ENCODE measurements around the gene NDUFV1.

The NDUFV1 gene

DNA sequence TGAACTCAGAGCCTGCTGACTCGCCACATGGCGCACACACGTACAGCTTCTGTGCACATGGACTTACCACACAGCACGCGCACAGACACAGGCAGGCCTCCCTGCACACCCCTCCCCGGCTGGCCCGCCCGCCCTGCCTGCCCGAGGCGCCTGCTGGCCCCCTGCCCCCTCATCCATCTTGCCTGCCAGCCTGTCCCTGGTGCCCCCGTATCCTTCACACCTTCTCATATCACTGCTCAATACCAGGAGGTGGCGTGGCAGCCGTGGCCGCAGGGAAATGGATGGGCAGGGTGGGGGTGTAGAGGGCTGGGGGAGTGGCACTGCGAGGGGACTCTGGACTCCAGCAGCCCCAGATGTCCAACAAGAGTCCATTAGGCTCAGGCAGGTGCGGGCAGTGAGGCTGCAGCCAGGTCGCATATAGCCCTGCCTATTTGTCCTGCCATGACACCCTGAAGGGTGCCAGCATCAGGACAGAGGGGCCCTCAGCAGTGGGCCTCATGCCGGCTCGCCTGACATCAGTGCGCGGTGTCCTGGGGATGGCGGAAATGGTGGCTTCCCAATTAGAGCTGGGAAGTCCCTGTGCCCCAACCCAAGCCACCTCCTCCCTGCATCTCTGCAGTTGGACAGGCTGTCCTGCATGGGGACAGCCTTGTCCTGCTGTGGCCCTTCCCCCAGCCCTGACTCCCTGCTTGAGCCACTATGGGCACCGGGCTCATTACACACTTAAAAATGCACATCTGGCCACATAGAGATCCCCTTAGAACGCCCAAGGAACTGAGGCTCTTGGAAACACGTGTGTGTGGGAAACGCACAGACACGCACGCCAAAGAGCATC lies 34.8 kb downstream of the NDUFV1 start:
- no peak overlapping the region for H3K4me3 ChIP-seq (ENCODE audit: low read length)
- DNase-seq (ENCODE audit: low read depth) = no peak
- TF ChIP-seq, protein P1, sequence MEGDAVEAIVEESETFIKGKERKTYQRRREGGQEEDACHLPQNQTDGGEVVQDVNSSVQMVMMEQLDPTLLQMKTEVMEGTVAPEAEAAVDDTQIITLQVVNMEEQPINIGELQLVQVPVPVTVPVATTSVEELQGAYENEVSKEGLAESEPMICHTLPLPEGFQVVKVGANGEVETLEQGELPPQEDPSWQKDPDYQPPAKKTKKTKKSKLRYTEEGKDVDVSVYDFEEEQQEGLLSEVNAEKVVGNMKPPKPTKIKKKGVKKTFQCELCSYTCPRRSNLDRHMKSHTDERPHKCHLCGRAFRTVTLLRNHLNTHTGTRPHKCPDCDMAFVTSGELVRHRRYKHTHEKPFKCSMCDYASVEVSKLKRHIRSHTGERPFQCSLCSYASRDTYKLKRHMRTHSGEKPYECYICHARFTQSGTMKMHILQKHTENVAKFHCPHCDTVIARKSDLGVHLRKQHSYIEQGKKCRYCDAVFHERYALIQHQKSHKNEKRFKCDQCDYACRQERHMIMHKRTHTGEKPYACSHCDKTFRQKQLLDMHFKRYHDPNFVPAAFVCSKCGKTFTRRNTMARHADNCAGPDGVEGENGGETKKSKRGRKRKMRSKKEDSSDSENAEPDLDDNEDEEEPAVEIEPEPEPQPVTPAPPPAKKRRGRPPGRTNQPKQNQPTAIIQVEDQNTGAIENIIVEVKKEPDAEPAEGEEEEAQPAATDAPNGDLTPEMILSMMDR (IDR thresholded peaks at IDR 0.05; ENCODE audit: insufficient read depth, low read depth, low read length, missing control alignments) = no peak

DNA sequence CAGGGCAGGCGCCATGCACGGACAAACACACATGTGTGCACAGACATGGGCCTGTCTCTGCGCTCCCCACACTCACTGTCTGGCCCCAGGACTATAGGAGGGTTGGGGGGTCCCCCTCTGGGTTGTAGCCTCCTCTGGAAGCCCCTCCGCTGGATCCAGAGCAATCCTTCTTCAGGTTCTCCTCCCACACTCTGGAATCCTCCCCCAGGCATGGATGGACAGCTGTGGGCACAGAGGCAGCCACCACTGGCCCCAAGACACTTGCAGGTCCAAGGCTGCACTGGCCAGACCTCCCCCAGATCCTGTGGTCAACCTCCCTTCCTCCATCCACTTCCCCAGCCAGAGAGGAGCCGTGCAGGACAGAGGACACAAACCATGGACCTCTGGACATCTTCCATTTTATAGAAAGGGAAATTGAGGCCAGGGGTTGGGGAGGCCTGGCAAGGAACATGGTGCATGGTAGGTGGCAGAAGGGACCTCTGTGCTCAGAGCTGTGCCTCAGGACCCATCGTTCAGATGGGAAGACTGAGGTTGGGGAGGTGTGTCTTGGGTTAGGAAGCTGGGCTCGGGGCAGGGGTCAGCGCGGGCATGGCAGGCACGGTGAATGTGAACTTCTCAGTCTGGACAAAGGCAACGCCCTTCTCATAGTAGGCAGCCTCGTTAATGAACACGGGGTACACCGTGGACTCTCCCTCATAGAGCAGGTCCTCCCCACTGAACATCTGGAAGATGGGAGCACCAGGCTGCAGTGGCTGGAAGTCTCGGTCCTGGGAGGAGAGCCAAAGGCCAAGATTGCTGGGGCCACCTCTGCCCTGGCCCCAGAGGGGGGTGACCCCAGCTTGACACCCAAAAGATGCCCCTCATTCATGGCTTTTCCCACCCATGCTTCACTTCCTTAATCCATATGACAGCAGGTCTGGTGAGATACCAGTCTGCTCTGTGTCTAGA lies 35.7 kb downstream of the NDUFV1 start:
- TF ChIP-seq, protein P1 (IDR thresholded peaks at IDR 0.05; ENCODE audit: insufficient read depth, low read depth, low read length, missing control alignments) = no peak
- no peak for DNase-seq (ENCODE audit: low read depth)
- H3K4me3 ChIP-seq (ENCODE audit: low read length) = no peak overlapping the region

DNA sequence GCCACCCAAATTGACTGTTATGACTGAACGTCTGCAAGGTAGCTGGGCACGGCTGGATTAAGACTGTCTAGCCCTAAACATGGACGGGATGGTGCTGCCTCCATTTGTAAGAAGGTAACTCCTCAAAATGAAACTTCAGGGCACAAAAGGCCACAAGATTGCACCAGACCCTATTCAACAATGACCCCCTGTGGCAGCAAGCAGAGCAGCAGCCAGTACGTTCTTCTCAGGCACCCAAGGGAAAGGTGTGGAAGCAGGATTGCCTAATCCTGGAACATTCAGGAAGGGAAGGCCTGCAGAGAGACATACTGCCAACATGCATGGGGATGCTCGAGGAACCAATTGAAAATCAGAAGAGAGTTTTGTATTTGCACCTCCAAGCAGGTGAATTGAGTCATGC lies 37.3 kb downstream of the NDUFV1 start:
- H3K4me3 ChIP-seq (ENCODE audit: low read length) = no peak overlapping the region
- TF ChIP-seq, protein P1 (IDR thresholded peaks at IDR 0.05; ENCODE audit: insufficient read depth, low read depth, low read length, missing control alignments) = peak; percentile 55
- DNase-seq (ENCODE audit: low read depth) = peak; percentile 54

DNA sequence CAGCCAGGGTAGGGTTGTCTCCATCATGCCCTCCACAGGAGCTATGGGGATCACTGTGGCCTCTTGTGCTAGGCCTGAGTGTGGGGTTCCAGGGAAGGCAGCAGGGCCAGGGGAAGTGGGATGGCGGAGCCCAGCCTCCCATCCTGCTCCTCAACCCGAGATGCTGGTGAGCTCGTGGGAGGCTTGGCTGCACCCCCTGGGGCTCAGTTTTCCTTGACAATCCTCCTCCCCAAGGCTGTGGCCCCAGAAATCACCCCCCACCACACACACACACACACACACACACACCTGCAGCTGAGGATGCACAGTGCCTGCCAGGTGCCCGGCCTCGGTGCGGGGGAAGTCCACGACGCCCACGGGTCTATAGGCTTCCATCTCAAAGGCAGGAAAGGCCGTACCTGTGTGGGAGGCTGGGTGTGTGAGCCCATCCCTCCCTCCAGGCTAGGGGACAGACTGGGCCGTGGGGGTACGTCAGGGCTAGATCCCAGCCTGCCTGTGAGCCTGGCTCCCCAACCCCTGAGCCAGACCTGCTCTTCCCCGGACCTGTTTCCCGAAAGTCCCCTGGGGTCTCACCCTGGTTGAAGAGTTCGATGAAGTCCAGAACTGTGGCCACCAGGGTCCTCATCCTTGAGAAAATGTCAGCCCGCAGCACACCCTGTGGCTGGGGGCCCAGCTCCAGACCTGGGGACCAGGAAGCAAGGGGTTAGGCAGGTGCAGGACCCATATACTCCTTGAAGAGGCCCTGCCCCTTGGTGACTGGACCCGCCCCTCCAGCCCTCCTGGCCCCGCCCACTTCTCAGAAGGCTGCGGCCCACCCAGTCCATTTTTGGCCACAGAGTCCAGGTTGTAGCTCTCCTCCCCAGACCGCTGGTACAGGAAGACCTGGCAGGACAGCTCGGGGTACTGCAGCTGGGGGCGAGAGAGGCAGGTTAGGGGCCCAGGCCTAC lies 38.0 kb downstream of the NDUFV1 start:
- no peak overlapping the region for H3K4me3 ChIP-seq (ENCODE audit: low read length)
- DNase-seq (ENCODE audit: low read depth) = no peak
- TF ChIP-seq, protein P1 (IDR thresholded peaks at IDR 0.05; ENCODE audit: insufficient read depth, low read depth, low read length, missing control alignments) = no peak

DNA sequence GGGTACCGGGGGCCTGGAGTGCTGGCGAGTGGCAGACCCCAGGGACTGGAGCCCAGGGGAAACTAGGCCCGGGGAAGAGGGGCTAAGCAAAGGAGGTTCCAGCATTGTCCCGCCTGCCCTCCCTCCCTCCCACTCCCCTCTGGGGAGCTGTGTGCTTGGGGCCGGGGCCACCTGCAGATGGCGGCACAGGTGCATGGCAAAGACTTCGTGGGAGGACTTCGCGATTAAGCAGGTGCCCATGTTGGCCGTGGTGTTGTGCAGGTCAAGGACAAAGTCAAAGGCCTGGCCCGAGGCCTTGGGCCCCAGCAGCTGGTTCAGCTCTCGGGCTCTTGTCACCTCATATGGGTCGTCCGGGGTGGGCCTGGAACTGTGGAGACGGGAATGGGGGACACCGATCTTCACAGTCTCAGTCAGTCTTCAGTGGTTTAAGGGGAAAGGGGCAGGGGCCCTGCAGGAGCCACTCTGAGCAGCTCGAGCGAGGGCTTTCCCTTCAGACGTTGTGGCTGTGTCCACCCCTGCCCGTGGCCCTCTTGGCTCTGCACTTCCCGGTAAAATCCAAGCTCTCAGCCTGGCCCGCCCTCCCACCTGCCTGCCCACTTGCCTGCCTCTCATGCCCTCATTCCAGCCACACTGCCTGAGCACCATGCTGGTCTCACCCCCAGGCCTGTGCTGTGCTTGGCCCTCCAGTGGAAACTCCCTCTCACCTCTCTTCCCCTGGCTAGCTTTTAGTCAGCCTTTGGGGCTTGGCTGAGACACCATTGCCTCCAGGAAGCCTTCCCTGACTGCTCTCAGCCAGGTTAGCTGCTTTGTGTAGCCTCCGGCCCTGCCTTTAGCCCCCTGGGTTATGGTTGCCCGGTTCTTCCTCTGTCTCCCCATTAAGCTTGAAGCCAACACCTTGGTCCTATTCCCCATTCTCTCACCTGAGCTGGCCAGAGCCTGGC lies 39.1 kb downstream of the NDUFV1 start:
- TF ChIP-seq, protein P1 (IDR thresholded peaks at IDR 0.05; ENCODE audit: insufficient read depth, low read depth, low read length, missing control alignments) = no peak
- H3K4me3 ChIP-seq (ENCODE audit: low read length) = no peak overlapping the region
- DNase-seq (ENCODE audit: low read depth) = no peak

All from epithelial cell of esophagus (primary cell).